Endodermal cell (in vitro differentiated cells): ENCODE data around the gene SFXN5. TPM values are rescaled to one million over a fixed set of nuclear protein-coding genes. Genes with fewer than 3 reads are reported as not detected.
A peak's percentile ranks its signal among the peaks of the same experiment; 100 is the strongest.

Source experiments
- DNase-seq: peaks from one replicate; pipeline ENCODE4 v3.0.0-alpha.2; 2017
- H3K27ac ChIP-seq: 2 replicates; pipeline ENCODE4 v1.5.1; 2013; ENCODE audit warnings: mild to moderate bottlenecking, low read depth, low read length, moderate library complexity
- H3K27me3 ChIP-seq: 2 replicates; pipeline ENCODE4 v1.6.1; 2013; ENCODE audit warnings: mild to moderate bottlenecking, low read length, moderate library complexity; ENCODE audit not compliant: insufficient read depth, control insufficient read depth, poor library complexity, severe bottlenecking
- H3K36me3 ChIP-seq: 2 replicates; pipeline ENCODE4 v1.7.0; 2013; ENCODE audit warnings: mild to moderate bottlenecking, low read length, moderate library complexity; ENCODE audit not compliant: control insufficient read depth, insufficient read depth
- H3K4me1 ChIP-seq: one replicate; pipeline ENCODE4 v1.7.0; 2013; ENCODE audit warnings: low read length; ENCODE audit not compliant: control insufficient read depth, insufficient read depth
- H3K4me3 ChIP-seq: 2 replicates; pipeline ENCODE4 v1.5.1; 2013; ENCODE audit warnings: mild to moderate bottlenecking, low read length, moderate library complexity
- H3K9ac ChIP-seq: 2 replicates; pipeline ENCODE4 v1.6.1; 2013; ENCODE audit warnings: mild to moderate bottlenecking, low read length, moderate library complexity; ENCODE audit not compliant: poor library complexity, severe bottlenecking; ENCODE audit errors: extremely low read depth
- H3K9me3 ChIP-seq: 2 replicates; pipeline ENCODE4 v1.6.1; 2013; ENCODE audit warnings: mild to moderate bottlenecking, low read length, moderate library complexity; ENCODE audit not compliant: control insufficient read depth
- H3K27ac Mint-ChIP-seq: 2 replicates; pipeline ENCODE4 v1.8.0; 2020; ENCODE audit warnings: mixed read lengths
- H3K27me3 Mint-ChIP-seq: 2 replicates; pipeline ENCODE4 v1.8.0; 2021; ENCODE audit warnings: mild to moderate bottlenecking, mixed read lengths; ENCODE audit not compliant: insufficient read depth
- H3K36me3 Mint-ChIP-seq: 2 replicates; pipeline ENCODE4 v1.8.0; 2020; ENCODE audit warnings: low read depth, mixed read lengths
- H3K4me1 Mint-ChIP-seq: 2 replicates; pipeline ENCODE4 v1.8.0; 2020; ENCODE audit warnings: mixed read lengths
- H3K4me3 Mint-ChIP-seq: 2 replicates; pipeline ENCODE4 v1.8.0; 2020; ENCODE audit warnings: mild to moderate bottlenecking, moderate library complexity, mixed read lengths
- H3K9me3 Mint-ChIP-seq: 2 replicates; pipeline ENCODE4 v1.8.0; 2020; ENCODE audit warnings: mild to moderate bottlenecking, mixed read lengths
- CTCF ChIP-seq: fragments of 200-600 bp; sonication (generic); conservative IDR thresholded peaks from 2 replicates; pipeline ENCODE4 v1.5.0; 2021; ENCODE audit warnings: antibody characterized with exemption, mild to moderate bottlenecking
- WGBS, 2 experiments: methylation state at CpG; one replicate each; pipeline versions ENCODE4 v1.1.5 to v1.1.7; 2013; ENCODE audit warnings: missing lambda C conversion rate in 2 of 2, mixed read lengths in 1 of 2; ENCODE audit not compliant: insufficient coverage in 1 of 2, insufficient read length in 1 of 2; 5-methylcytosine and 5-hydroxymethylcytosine counted together
- total RNA-seq, 2 donors: library from RNA; stranded (reverse); fragmentation: NEBNext Ultra II Directional in 1 of 2; extraction: Animal tissue kit (Norgen Biotek cat#: 25700) in 1 of 2; gene quantifications; 2 replicates in 1 of 2; 3 replicates in 1 of 2; pipeline ENCODE4 v1.2.1, GENCODE V29; 2021

The SFXN5 gene
- total RNA-seq, 2 donors from 2014 or later = 30.7 to 32.8 TPM

- Histone ChIP-seq H3K36me3 (peaks cover 5% of the 10 kb centered on the region), H3K27me3 (no peaks in the 10 kb centered on the region), H3K9me3 (no peaks in the 10 kb centered on the region), H3K27ac (no peak overlapping the region), H3K4me1 (no peaks in the 10 kb centered on the region), H3K9ac (no peak overlapping the region), H3K4me3 (no peak overlapping the region)
- Mint-ChIP-seq H3K27me3 (no peaks in the 10 kb centered on the region), H3K36me3 (peaks cover 4% of the 10 kb centered on the region), H3K4me3 (no peak overlapping the region), H3K9me3 (no peaks in the 10 kb centered on the region), H3K4me1 (no peaks in the 10 kb centered on the region), H3K27ac (no peak overlapping the region)
- peak; percentile 28 for DNase-seq
- no peak for TF ChIP-seq CTCF
- 91 to 97% methylated on average over 6 to 9 of the region's 9 CpGs for WGBS, 2 experiments
These were observed 62.8 kb downstream of the SFXN5 start for GRCh38 chr2:73008766-73009135.

GRCh38 chr2:73007991-73008765 lies 63.3 kb downstream of the SFXN5 start:
- TF ChIP-seq CTCF = no peak
- no peak overlapping the region for H3K9ac ChIP-seq
- H3K27ac ChIP-seq = no peak overlapping the region
- Mint-ChIP-seq H3K4me1 (no peaks in the 10 kb centered on the region), H3K9me3 (no peaks in the 10 kb centered on the region), H3K27ac (no peak overlapping the region), H3K4me3 (no peak overlapping the region), H3K27me3 (no peaks in the 10 kb centered on the region), H3K36me3 (peaks cover 4% of the 10 kb centered on the region)
- H3K36me3 ChIP-seq = peaks cover 5% of the 10 kb centered on the region
- no peaks in the 10 kb centered on the region for H3K4me1 ChIP-seq
- no peaks in the 10 kb centered on the region for H3K9me3 ChIP-seq
- H3K27me3 ChIP-seq = no peaks in the 10 kb centered on the region
- H3K4me3 ChIP-seq = no peak overlapping the region
- peak; percentile 34 for DNase-seq
- WGBS, 2 experiments = 89 to 92% methylated on average over 17 to 21 of the region's 21 CpGs

GRCh38 chr2:73006969-73007710 lies 64.4 kb downstream of the SFXN5 start:
- no peaks in the 10 kb centered on the region for H3K27me3 ChIP-seq
- DNase-seq = peak; percentile 17
- 94 to 100% methylated on average over 7 to 14 of the region's 14 CpGs for WGBS, 2 experiments
- no peak overlapping the region for H3K4me3 Mint-ChIP-seq
- H3K4me3 ChIP-seq = no peak overlapping the region
- peaks cover 4% of the 10 kb centered on the region for H3K36me3 Mint-ChIP-seq
- no peak for TF ChIP-seq CTCF
- peaks cover 5% of the 10 kb centered on the region for H3K36me3 ChIP-seq
- no peaks in the 10 kb centered on the region for H3K4me1 Mint-ChIP-seq
- no peaks in the 10 kb centered on the region for H3K27me3 Mint-ChIP-seq
- no peak overlapping the region for H3K27ac ChIP-seq
- H3K9ac ChIP-seq = no peak overlapping the region
- no peaks in the 10 kb centered on the region for H3K9me3 ChIP-seq
- H3K27ac Mint-ChIP-seq = no peak overlapping the region
- no peaks in the 10 kb centered on the region for H3K4me1 ChIP-seq
- H3K9me3 Mint-ChIP-seq = no peaks in the 10 kb centered on the region
